ENCODE data around the gene SELENOO.
A peak's percentile ranks its signal among the peaks of the same experiment; 100 is the strongest.

The SELENOO gene

DNA sequence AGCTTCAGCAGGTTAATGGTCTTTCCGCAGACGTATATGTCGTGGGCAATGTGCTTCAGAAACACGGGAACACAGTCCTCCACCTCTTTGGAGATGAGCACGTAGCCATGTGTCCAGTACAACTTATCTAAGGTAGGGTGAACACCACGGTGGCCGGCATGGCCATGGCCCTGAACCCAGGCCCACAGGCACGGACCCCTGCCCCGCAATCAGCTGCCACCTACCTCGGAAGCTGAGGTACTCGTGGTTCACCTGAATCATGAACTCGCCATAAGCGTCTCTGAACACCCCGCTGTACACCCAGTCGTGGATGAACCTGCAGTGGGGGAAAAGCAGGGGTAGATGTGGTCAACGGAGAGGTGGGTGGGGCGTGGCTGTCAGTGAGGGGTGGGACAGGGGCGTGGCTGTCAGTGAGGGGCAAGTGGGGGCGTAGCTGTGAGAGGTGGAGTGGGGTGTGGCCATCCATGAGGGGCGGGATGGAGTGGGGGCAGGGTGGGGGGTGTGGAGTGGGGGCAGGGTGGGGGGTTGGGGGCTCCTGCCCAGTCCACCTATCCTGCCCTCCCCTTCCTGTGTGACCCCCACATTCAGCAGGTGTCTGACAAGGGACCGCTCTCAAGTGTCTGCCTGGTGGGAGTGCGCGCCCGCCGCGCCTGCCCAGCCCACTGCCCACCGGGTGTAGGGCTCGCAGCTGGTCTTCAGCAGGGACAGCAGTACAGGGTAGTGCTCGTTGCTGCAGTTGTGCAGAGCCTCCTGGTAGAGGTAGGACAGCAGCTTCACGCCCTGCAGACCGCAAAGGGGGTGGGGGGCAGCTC is 25.5 kb downstream of the SELENOO start:
- no peak overlapping the region for H3K4me3 ChIP-seq (ENCODE audit: low read length in 2 of 2)
- H2BK12ac ChIP-seq (ENCODE audit: low read length): no peak overlapping the region
- no peak overlapping the region for H4K91ac ChIP-seq (ENCODE audit: low read depth, low read length, poor library complexity)
- no peak overlapping the region for H3K27ac ChIP-seq (replicated peaks; ENCODE audit: low read length)
- H4K8ac ChIP-seq (ENCODE audit: low read depth, low read length): peak overlapping the region; percentile 43
- H3K4ac ChIP-seq (ENCODE audit: low read length): no peak overlapping the region
- no peak overlapping the region for H3K4me2 ChIP-seq (ENCODE audit: insufficient read depth, low read length, poor library complexity, severe bottlenecking)
- H3K4me1 ChIP-seq (ENCODE audit: control insufficient read depth in 2 of 2, insufficient read depth in 1 of 2, low read depth in 1 of 2, low read length in 2 of 2): no peaks in the 10 kb centered on the region
- no peak for DNase-seq (ENCODE audit: low spot score)
- H3K9ac ChIP-seq (ENCODE audit: low read depth, low read length, poor library complexity): peak overlapping the region; percentile 44
- no peak overlapping the region for H2BK120ac ChIP-seq (ENCODE audit: low read depth, low read length)
- peaks cover 21% of the 10 kb centered on the region for H3K79me1 ChIP-seq (ENCODE audit: low read depth, low read length)
- peaks cover 30 to 61% of the 10 kb centered on the region in 2 donors for H3K36me3 ChIP-seq (replicated peaks in 1 of 2; ENCODE audit: control insufficient read depth in 2 of 2, insufficient read depth in 2 of 2, low read length in 2 of 2)
- no peaks in the 10 kb centered on the region for H3K9me3 ChIP-seq (replicated peaks in 1 of 2; ENCODE audit: control insufficient read depth in 2 of 2, insufficient read depth in 1 of 2, low read depth in 1 of 2, low read length in 2 of 2)
- H3K23ac ChIP-seq (ENCODE audit: low read depth, low read length, poor library complexity): peak overlapping the region; percentile 55
- H2AK5ac ChIP-seq (ENCODE audit: low read depth, low read length): no peak overlapping the region
- no peak overlapping the region for H2BK15ac ChIP-seq (ENCODE audit: low read length)
- H2AFZ ChIP-seq (ENCODE audit: low read length): no peak overlapping the region
- no peak overlapping the region for H2BK5ac ChIP-seq (ENCODE audit: low read length)
- H3K14ac ChIP-seq (ENCODE audit: low read length): no peak overlapping the region
- H3K18ac ChIP-seq (ENCODE audit: low read length): peak overlapping the region; percentile 48
- WGBS, 2 donors (ENCODE audit: extremely low coverage in 2 of 2, insufficient read length in 2 of 2, insufficient replicate concordance in 1 of 2): no CpG with 5 or more reads among the region's 31 CpGs
- H3K27me3 ChIP-seq (ENCODE audit: control insufficient read depth in 3 of 3, insufficient read depth in 3 of 3, low read depth in 1 of 3, low read length in 3 of 3): no peaks in the 10 kb centered on the region

DNA sequence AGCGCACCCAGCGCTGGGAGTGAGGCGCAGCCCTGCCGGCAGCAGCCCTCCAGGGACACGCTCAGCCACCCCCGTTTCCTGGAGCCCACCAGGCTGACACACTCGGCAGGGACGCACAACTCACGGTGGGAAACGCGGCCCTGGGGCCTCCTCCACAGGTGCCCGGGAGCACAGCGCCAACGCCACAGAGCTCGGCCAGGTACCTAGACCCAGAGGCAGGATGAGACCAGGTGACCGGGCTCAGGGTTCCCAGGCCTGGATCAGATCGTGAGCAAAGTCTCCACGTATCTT is 26.0 kb downstream of the SELENOO start:
- no CpG with 5 or more reads among the region's 18 CpGs for WGBS, 2 donors (ENCODE audit: extremely low coverage in 2 of 2, insufficient read length in 2 of 2, insufficient replicate concordance in 1 of 2)
- DNase-seq (ENCODE audit: low spot score): no peak

DNA sequence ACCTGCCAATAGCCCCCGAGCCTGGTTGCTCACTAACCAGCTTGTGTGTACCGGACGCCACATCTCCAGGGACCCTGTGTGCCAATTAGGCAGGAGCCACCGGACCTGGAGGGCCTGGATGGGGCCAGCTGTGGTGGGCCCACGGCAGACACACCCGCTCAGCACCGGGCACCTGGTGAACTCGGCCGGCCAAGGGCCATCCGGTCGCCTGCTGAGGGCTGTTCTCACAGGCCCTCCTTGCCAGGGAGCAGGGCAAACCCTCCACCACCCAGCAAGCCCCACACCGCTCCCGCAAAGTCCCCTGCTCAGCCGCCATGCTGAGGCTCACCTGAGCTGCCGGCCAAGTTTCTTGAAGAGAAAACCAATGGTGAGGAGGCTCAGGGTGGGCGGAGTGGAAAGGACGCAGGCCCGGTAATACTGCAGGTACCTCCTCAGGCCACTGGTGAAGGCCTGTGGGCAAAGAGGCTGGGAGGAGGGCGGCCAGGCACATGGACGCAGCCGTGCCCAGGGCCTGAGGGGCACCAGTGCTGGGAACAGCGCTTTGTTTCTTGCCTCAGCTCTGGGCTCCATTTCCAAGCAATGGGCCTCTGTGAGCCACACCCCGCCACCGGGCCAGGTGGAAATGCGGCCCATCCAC is 26.9 kb downstream of the SELENOO start:
- no peak overlapping the region for H3K23ac ChIP-seq (ENCODE audit: low read depth, low read length, poor library complexity)
- no peak overlapping the region for H3K4ac ChIP-seq (ENCODE audit: low read length)
- no peak overlapping the region for H3K18ac ChIP-seq (ENCODE audit: low read length)
- H3K4me1 ChIP-seq (ENCODE audit: control insufficient read depth in 2 of 2, insufficient read depth in 1 of 2, low read depth in 1 of 2, low read length in 2 of 2): no peaks in the 10 kb centered on the region
- H3K4me3 ChIP-seq (ENCODE audit: low read length in 2 of 2): no peak overlapping the region
- no peaks in the 10 kb centered on the region for H3K9me3 ChIP-seq (replicated peaks in 1 of 2; ENCODE audit: control insufficient read depth in 2 of 2, insufficient read depth in 1 of 2, low read depth in 1 of 2, low read length in 2 of 2)
- no peak overlapping the region for H3K4me2 ChIP-seq (ENCODE audit: insufficient read depth, low read length, poor library complexity, severe bottlenecking)
- H2AK5ac ChIP-seq (ENCODE audit: low read depth, low read length): no peak overlapping the region
- no peak overlapping the region for H3K9ac ChIP-seq (ENCODE audit: low read depth, low read length, poor library complexity)
- H2BK120ac ChIP-seq (ENCODE audit: low read depth, low read length): no peak overlapping the region
- H4K8ac ChIP-seq (ENCODE audit: low read depth, low read length): no peak overlapping the region
- peaks cover 21% of the 10 kb centered on the region for H3K79me1 ChIP-seq (ENCODE audit: low read depth, low read length)
- H3K14ac ChIP-seq (ENCODE audit: low read length): no peak overlapping the region
- peaks cover 21 to 48% of the 10 kb centered on the region in 2 donors for H3K36me3 ChIP-seq (replicated peaks in 1 of 2; ENCODE audit: control insufficient read depth in 2 of 2, insufficient read depth in 2 of 2, low read length in 2 of 2)
- no peak overlapping the region for H4K91ac ChIP-seq (ENCODE audit: low read depth, low read length, poor library complexity)
- H2BK5ac ChIP-seq (ENCODE audit: low read length): no peak overlapping the region
- H2BK12ac ChIP-seq (ENCODE audit: low read length): no peak overlapping the region
- H3K27me3 ChIP-seq (ENCODE audit: control insufficient read depth in 3 of 3, insufficient read depth in 3 of 3, low read depth in 1 of 3, low read length in 3 of 3): no peaks in the 10 kb centered on the region
- H2BK15ac ChIP-seq (ENCODE audit: low read length): no peak overlapping the region
- H3K27ac ChIP-seq (replicated peaks; ENCODE audit: low read length): no peak overlapping the region
- no peak overlapping the region for H2AFZ ChIP-seq (ENCODE audit: low read length)
- WGBS, 2 donors (ENCODE audit: extremely low coverage in 2 of 2, insufficient read length in 2 of 2, insufficient replicate concordance in 1 of 2): no CpG with 5 or more reads among the region's 25 CpGs
- no peak for DNase-seq (ENCODE audit: low spot score)

More for the DNA sequence above, 26.0 kb downstream of the SELENOO start:
- peak overlapping the region; percentile 44 for H3K9ac ChIP-seq (ENCODE audit: low read depth, low read length, poor library complexity)
- H3K14ac ChIP-seq (ENCODE audit: low read length): no peak overlapping the region
- H3K27ac ChIP-seq (replicated peaks; ENCODE audit: low read length): no peak overlapping the region
- no peak overlapping the region for H2AK5ac ChIP-seq (ENCODE audit: low read depth, low read length)
- H2BK15ac ChIP-seq (ENCODE audit: low read length): no peak overlapping the region
- peak overlapping the region; percentile 48 for H3K18ac ChIP-seq (ENCODE audit: low read length)
- H2BK5ac ChIP-seq (ENCODE audit: low read length): no peak overlapping the region
- no peak overlapping the region for H2BK120ac ChIP-seq (ENCODE audit: low read depth, low read length)
- H3K79me1 ChIP-seq (ENCODE audit: low read depth, low read length): peaks cover 21% of the 10 kb centered on the region
- H3K9me3 ChIP-seq (replicated peaks in 1 of 2; ENCODE audit: control insufficient read depth in 2 of 2, insufficient read depth in 1 of 2, low read depth in 1 of 2, low read length in 2 of 2): no peaks in the 10 kb centered on the region
- no peaks in the 10 kb centered on the region for H3K27me3 ChIP-seq (ENCODE audit: control insufficient read depth in 3 of 3, insufficient read depth in 3 of 3, low read depth in 1 of 3, low read length in 3 of 3)
- no peak overlapping the region for H3K23ac ChIP-seq (ENCODE audit: low read depth, low read length, poor library complexity)
- H2BK12ac ChIP-seq (ENCODE audit: low read length): no peak overlapping the region
- no peak overlapping the region for H2AFZ ChIP-seq (ENCODE audit: low read length)
- peak overlapping the region; percentile 43 for H4K8ac ChIP-seq (ENCODE audit: low read depth, low read length)
- H3K4me3 ChIP-seq (ENCODE audit: low read length in 2 of 2): no peak overlapping the region
- H3K36me3 ChIP-seq (replicated peaks in 1 of 2; ENCODE audit: control insufficient read depth in 2 of 2, insufficient read depth in 2 of 2, low read length in 2 of 2): peaks cover 29 to 56% of the 10 kb centered on the region in 2 donors
- no peak overlapping the region for H3K4ac ChIP-seq (ENCODE audit: low read length)
- H3K4me1 ChIP-seq (ENCODE audit: control insufficient read depth in 2 of 2, insufficient read depth in 1 of 2, low read depth in 1 of 2, low read length in 2 of 2): no peaks in the 10 kb centered on the region
- no peak overlapping the region for H3K4me2 ChIP-seq (ENCODE audit: insufficient read depth, low read length, poor library complexity, severe bottlenecking)
- no peak overlapping the region for H4K91ac ChIP-seq (ENCODE audit: low read depth, low read length, poor library complexity)

DNA sequence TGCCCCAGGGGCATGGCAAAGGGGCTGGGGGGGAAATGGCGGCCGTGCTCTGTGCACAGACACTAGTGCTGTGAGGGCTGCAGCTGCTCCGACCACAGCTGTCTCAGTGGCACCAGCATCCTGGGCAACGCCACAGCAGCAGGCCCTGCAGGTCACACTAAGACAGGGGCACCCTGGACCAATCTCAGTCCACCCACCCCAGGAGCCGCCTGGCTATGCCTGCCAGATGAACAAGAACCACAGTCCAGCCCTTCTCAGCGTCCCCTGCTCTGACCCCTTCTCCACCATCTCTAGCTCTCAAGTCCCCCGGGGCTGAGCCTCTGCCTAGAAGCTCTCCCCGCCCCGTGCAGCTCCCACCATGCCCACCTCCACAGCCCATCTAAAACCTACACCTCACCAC is 27.6 kb downstream of the SELENOO start:
- no peak overlapping the region for H2BK120ac ChIP-seq (ENCODE audit: low read depth, low read length)
- WGBS, 2 donors (ENCODE audit: extremely low coverage in 2 of 2, insufficient read length in 2 of 2, insufficient replicate concordance in 1 of 2): no CpG with 5 or more reads among the region's 9 CpGs

More for the DNA sequence above, 27.6 kb downstream of the SELENOO start:
- Histone ChIP-seq H3K4me3 (ENCODE audit: low read length in 2 of 2) (no peak overlapping the region), H3K9me3 (replicated peaks in 1 of 2; ENCODE audit: control insufficient read depth in 2 of 2, insufficient read depth in 1 of 2, low read depth in 1 of 2, low read length in 2 of 2) (no peaks in the 10 kb centered on the region), H3K9ac (ENCODE audit: low read depth, low read length, poor library complexity) (no peak overlapping the region), H3K14ac (ENCODE audit: low read length) (peak overlapping the region; percentile 38), H4K8ac (ENCODE audit: low read depth, low read length) (no peak overlapping the region), H2BK15ac (ENCODE audit: low read length) (no peak overlapping the region), H2BK12ac (ENCODE audit: low read length) (no peak overlapping the region), H2BK5ac (ENCODE audit: low read length) (no peak overlapping the region), H3K23ac (ENCODE audit: low read depth, low read length, poor library complexity) (peak overlapping the region; percentile 55), H3K36me3 (replicated peaks in 1 of 2; ENCODE audit: control insufficient read depth in 2 of 2, insufficient read depth in 2 of 2, low read length in 2 of 2) (peaks cover 18 to 48% of the 10 kb centered on the region in 2 donors), H3K27me3 (ENCODE audit: control insufficient read depth in 3 of 3, insufficient read depth in 3 of 3, low read depth in 1 of 3, low read length in 3 of 3) (no peaks in the 10 kb centered on the region), H3K18ac (ENCODE audit: low read length) (no peak overlapping the region), H4K91ac (ENCODE audit: low read depth, low read length, poor library complexity) (no peak overlapping the region), H3K79me1 (ENCODE audit: low read depth, low read length) (peaks cover 21% of the 10 kb centered on the region), H2AFZ (ENCODE audit: low read length) (no peak overlapping the region), H3K27ac (replicated peaks; ENCODE audit: low read length) (no peak overlapping the region), H3K4ac (ENCODE audit: low read length) (no peak overlapping the region), H3K4me1 (ENCODE audit: control insufficient read depth in 2 of 2, insufficient read depth in 1 of 2, low read depth in 1 of 2, low read length in 2 of 2) (no peaks in the 10 kb centered on the region), H3K4me2 (ENCODE audit: insufficient read depth, low read length, poor library complexity, severe bottlenecking) (no peak overlapping the region), H2AK5ac (ENCODE audit: low read depth, low read length) (no peak overlapping the region)
- DNase-seq (ENCODE audit: low spot score): no peak

Measured in neuronal stem cell (in vitro differentiated cells).